ENCODE results near the gene CD300LF.

GRCh38 chr17:74752415-74752814 is 39.7 kb upstream of the CD300LF start:
- TF ChIP-seq CTCF (conservative IDR thresholded peaks at IDR 0.05) (no peak), EZH2 (IDR thresholded peaks at IDR 0.05; ENCODE audit: low read depth) (no peak)
